ENCODE results near the gene UNCX. TPM values are rescaled to one million over a fixed set of nuclear protein-coding genes. Genes with fewer than 3 reads are reported as not detected.
"Not testable (repeated sequence)": the region's sequence is repeated elsewhere in the genome, so short reads cannot be mapped to it uniquely, and the experiment has no call there.

The UNCX gene
- total RNA-seq, 1 donor from 2014 or later: not detected

GRCh38 chr7:1274876-1275375 is 42.3 kb downstream of the UNCX start:
- no peak for DNase-seq (ENCODE audit: low spot score)

DNA sequence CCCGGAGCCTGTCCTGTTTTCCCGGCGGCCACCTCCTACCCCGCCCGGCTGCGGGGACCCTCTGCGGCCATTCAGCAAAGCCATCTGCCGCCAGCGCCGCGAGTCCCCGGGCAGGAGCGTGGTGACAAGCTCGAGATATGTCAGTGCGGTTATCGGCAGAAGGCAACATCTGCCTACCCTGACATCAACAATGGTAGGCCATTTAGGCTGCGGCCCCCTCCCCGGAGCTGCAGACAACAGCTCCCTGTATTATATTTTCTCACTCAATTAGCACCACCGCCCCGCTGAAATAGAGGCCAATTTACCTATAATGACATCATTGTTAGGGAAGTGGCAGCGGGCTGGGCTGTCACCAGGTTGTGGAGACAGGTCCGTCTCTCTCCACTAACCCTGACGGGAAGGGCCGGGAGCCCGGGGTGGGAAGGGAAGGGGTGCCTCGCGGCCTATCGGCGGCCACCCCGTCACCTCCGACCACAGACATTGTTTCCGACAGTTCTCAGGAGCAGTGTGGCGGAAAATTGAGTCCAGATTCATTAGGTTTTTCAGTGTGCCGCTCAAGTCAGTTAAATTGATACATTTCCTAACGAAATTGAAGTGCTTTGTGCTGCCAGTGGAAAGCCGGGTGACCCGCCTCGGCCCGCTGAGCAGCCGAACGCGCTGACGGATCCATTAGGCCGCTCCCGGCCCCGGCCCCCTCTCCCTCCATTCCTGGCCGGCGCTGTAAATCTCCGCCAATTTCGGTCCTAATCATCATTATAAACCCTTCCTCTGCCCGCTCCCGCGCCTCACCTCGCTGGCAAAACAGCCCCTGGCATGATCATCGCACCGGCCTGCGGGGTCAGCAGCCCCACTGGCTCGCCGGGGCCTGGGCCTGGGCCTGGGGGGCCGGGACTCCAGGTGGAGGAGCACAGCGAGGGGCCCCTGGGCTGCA is 43.0 kb downstream of the UNCX start:
- no peak for DNase-seq (ENCODE audit: low spot score)

DNA sequence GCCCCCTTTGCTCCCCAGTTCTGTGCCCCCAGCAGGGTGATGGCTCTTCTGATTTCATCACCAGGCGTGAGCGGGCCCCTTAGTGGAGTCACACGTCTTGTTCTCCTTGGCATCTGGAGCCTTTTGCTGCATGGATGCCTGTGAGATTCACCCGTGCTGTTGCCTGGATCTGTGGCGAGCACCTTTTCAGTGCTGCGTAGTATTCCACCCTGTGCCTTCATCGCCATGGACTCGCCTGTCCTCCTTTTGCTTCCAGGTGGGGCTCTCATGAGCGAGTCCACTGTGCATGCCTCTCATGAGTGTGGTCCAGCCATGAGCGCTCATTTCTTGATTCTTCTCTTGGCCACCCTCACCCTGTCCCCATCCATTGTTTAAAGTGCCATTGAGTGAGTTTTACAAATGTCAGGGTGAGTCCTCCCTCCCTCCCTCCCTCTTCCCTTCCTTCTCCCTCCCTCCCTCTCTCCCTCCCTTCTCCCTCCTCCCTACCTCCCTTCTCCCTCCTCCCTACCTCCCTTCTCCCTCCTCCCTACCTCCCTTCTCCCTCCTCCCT is 44.0 kb downstream of the UNCX start:
- DNase-seq (ENCODE audit: low spot score): no peak

DNA sequence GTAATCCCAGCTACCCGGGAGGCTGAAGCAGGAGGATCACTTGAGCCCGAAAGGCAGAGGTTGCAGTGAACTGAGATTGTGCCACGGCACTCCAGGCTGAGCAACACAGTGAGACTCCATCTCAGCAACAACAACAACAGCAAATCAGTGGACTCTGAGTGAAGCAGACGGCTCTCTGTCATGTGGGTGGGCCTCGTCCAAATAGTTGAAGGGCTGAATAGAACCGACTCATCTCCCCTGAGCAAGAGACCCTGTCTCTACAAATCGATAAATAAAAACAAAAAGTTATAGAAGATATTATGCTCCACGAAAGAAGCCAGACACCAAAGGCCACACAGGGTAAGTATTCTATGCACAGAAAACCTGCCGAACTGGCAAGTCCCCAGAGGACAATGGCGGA is 45.9 kb downstream of the UNCX start:
- no peak for DNase-seq (ENCODE audit: low spot score)

DNA sequence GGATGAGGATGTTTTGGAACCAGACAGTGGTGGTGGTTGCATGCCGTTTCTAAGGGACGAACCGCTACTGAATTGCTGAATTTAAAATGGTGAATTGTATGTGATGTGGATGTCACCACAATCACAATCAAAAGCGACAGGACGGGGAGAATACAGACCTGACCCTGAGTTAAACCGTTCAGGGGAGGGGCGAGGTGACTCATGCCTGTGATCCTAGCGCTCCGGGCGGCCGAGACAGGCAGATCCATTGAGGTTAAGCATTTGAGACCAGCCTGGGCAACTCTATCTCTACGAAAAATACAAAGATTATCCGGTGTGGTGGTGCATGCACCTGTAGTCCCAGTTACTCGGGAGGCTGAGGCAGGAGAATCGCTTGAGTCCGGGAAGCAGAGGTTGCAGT is 46.4 kb downstream of the UNCX start:
- no peak for DNase-seq (ENCODE audit: low spot score)

DNA sequence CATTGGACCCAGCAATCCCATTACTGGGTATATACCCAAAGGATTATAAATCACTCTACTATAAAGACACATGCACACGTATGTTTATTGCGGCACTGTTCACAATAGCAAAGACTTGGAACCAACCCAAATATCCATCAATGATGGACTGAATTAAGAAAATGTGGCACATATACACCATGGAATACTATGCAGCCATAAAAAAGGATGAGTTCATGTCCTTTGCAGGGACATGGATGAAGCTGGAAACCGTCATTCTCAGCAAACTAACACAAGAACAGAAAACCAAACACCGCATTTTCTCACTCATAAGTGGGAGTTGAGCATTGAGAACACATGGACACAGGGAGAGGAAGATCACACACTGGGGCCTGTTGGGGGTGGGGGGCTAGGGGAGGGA is 47.2 kb downstream of the UNCX start:
- DNase-seq (ENCODE audit: low spot score): not testable (repeated sequence)

- no peak for DNase-seq (ENCODE audit: low spot score)
Measured at GRCh38 chr7:1281068-1281467, 48.4 kb downstream of the UNCX start.

- DNase-seq (ENCODE audit: low spot score): no peak
Measured at GRCh38 chr7:1282679-1283078, 50.0 kb downstream of the UNCX start.

DNA sequence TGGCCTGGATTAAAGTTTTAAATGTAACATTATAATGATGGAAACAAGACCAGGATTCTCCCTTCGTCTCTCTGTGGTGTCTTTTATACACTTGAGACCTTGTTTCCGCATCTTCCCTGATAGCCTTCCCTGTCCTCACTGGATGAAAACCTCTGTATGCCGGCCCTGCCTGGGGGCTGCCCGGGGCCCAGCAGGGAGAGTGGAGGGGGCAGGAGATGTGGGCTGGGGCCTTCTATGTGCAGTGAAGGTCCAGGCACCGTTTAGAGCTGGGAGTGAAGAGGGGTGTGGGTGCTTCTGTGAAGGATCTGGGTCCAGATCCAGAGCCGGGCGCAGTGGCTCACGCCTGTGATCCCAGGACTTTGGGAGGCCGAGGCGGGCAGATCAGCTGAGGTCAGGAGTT is 50.7 kb downstream of the UNCX start:
- no peak for DNase-seq (ENCODE audit: low spot score)

- DNase-seq (ENCODE audit: low spot score): no peak
Measured at GRCh38 chr7:1283941-1284742, 51.5 kb downstream of the UNCX start.

DNA sequence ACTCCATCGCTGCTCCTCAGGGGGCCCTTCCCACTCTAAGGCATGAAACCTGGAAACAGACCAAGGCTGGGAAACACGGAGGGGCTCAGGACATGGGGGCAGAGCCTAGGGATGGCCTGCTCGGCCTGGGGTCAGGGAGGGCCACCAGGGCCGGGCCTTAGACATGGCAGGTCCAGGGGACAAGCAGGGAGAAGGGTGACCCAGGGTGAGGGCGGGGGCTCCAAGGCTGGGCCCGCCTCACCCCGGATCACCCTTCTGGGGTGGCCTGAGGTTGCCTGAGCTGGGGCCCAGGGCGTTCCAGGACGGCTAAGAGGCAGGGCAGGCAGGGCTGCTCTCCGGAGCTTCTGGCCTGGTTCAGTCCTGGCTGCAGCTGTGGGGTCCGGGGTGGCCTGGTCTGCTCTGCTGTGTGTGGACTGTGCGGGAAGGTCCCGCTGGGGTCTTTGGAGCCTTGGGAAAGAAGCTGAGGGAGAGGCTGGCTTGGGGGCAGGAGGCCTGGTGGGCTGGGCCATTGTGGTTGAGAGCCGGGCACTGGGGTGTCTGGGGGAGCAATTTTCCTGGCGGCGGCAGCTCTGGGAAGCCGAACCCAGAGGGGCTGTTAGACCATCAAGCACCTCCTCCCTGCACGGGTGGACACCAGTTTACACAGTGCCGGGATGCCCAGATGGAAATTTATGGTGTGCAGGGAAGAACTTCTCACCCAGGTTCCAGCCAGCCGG is 52.2 kb downstream of the UNCX start:
- no peak for DNase-seq (ENCODE audit: low spot score)

DNA sequence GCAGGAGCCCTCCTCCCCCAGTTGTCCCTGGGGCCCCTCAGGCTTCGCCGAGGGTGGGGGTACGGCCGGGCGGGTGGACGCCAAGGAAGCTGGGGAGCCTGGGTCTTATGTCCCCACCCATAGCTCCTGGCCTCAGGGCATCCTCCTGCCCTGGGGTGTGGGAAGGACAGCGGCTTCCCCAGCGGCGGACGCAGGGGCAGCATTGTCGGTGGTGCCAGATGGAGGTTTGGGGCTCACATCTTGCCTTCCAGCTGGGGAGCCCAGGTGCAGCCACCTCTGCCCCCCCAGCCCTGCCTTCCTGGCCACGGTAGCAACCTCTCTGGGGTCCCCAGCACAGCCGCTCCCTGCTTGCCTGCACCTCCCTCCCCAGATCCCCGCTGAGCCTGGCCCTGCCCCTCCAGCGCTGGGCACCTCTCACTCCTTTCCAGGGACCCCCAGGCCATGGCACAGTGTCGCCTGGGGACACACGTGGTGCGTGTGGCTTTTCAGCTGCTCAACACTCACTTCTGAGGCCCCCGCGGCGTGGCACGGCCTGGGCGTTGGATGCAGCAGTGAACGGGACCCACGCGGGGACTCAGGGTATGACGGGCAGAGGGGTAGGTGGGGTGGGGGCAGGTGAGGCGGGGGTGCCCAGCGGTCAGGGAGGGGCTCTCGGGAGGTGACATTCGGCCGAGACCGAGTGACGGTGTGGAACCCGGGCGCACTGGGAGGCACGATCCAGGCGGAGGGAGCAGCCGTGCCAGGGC is 53.1 kb downstream of the UNCX start:
- no peak for DNase-seq (ENCODE audit: low spot score)

Other genes with a start within 250 kb of the UNCX start
- gene CYP2W1, start 249.7 kb upstream of the UNCX start, total RNA-seq (ENCODE audit: insufficient read depth, low replicate concordance): 39.2 TPM
- gene GPR146, start 188.3 kb upstream of the UNCX start, total RNA-seq (ENCODE audit: insufficient read depth, low replicate concordance): 14.9 TPM
- gene GPER1, start 144.8 kb upstream of the UNCX start, total RNA-seq (ENCODE audit: insufficient read depth, low replicate concordance): 16.6 TPM
- 20.5 TPM for gene ZFAND2A, start 72.7 kb upstream of the UNCX start, total RNA-seq (ENCODE audit: insufficient read depth, low replicate concordance)
- gene MICALL2, start 226.6 kb downstream of the UNCX start, total RNA-seq (ENCODE audit: insufficient read depth, low replicate concordance): 13.5 TPM